Activated naive CD4-positive, alpha-beta T cell treated with anti-CD3 and anti-CD28 coated beads, Interleukin-2, amount 50 U/mL, for 16 hours (primary cell): ENCODE data around the gene VTI1A.
"Not testable (repeated sequence)": the region's sequence is repeated elsewhere in the genome, so short reads cannot be mapped to it uniquely, and the experiment has no call there.

ENCODE experiments used
- DNase-seq: peaks from one replicate; pipeline ENCODE4 v3.0.0-alpha.2; 2020

VTI1A gene

DNA sequence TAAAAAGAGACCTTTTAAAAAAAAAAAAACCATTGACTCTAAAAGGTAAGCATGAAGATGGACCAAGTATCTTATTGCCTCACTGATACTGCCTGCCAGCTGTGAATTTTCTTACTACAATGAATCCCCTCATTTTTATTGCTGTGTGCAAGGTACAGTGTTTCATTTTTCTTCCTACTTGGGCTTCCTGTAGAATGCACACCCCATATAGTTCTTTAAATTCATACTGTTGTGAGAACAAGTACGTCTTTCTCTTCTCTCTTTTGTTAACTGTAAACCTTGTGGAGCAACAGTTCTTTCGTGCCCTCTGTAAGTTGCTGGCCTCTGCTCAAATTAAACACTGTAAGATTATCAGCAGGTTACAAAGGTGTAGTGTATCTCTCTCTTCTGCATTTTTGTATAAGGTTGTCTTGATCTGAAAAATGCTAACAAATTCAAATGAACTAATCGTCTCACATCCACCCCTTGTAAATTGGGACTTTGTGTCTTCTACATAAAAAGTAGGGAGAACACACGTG, 105.6 kb downstream of the VTI1A start:
- DNase-seq = no peak

DNA sequence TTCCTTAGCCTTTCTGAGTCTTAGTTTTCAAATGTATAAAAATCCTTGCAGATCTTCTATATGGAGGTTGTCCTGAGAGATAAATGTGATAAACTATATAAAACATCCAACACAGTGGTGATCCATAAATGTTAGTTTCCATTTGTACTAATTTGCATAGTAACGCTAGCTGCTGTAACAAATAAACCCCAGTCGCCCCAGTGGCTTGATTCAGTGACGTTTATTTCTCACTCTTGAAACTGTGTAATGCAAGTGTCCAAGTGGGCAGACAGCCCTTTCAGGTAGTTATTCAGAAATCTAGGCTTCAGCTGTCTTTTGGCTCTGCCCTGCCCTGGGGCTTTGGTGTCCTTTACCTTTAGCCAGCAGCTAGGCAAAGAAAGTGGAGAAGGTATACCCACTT, 106.3 kb downstream of the VTI1A start:
- no peak for DNase-seq

DNA sequence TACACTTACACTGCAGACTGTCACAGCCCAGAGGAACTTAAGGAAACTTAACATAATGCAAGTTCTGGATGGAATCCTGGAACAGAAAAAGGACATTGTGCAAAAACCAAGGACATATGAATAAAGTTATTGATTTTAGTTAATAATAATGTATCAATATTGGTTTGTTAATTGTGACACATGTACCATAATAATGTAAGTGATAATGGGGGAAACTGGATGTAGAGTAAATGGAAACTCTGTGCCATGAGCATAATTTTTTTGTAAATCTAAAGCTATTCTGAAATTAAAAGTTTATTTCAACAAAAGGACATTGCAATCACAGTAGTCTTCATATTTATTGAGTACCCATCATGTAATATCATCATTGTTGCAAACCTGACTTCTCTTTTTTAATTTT, 107.2 kb downstream of the VTI1A start:
- no peak for DNase-seq

DNA sequence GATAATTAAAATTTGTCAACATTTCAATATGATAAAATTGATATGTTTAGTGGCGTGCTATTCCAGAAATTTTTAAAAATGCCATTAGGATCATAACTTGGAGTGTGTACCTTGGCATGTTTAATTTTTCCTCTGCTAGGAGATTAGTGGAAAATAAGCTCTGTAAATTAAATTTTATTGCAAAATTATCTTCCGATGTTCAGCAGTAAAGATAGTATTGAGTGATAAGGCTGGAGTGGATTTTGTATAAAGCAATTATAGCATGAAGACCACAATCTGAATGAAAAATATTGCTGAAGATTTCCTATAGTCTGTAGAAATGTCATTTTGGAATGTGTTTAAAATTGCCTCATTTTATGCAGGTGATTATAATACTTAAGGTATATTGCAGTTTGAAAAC, 110.2 kb downstream of the VTI1A start:
- DNase-seq = no peak

DNA sequence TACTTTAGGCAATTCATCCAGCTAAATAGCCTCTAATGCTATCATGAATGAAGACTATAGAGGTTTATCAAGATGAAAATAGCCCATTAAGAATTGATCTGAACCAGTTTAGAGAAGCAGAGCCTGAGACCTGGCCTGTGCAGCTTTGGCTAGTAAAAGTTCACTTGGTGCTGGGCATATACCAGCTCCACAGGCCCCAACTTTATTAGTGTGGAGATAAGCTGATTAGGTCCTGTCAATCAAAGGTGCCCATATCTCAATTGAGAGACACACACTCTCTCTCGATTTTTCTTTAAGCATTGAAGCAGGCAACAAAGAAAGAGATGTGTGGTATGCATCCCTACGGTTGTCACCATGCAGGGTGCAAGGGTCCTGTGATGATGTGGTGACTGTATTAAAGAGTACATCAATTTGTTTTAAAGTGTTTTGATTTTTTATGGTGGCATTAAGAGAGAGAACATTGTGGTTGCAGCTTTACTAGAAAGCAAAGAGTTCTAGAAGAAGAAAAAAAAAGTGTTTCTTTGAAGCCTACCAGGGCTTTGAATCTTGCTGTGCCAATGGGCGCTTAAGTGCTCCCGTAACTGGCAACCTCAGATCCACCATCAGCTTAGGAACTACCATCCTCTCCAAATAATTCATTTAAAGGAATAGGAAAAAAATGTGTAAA, 111.6 kb downstream of the VTI1A start:
- DNase-seq = no peak

DNA sequence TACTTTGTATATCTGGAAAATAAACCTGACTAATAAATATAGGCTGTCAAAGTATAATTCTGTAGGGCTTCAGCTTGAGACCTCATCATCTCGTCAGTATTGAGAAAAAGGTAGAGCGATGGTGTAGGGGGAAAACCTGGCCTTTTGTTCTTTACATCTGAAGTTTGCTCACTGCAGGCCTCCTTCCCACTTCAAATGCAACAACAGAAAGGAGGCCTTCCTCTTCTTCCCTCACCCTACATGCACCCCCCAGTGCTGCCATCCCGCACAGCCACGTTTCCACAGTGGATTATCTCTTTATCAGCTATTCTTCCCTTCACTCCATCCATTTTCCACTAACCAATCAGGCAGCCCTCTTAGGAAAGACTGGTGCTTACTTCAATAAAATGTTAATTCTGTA, 112.3 kb downstream of the VTI1A start:
- DNase-seq = no peak

DNA sequence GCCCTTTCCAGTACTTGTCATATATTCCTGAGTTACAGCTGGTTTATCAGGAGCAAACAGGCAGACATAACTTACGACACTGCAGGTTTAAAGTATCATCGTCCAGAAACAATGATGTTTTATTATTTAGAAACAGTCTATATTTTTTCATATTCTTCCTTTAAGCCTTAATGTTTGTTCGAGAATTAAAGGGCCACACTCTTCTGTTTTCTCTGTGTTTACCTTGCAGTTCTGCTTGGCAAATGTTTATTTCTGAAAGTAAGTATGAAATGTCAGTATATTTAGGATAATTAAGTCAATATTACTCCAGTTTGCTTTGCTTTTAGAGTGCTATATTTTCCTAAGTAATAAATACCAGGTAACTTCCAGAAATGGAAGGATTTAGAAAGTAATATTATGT, 115.1 kb downstream of the VTI1A start:
- DNase-seq = no peak

DNA sequence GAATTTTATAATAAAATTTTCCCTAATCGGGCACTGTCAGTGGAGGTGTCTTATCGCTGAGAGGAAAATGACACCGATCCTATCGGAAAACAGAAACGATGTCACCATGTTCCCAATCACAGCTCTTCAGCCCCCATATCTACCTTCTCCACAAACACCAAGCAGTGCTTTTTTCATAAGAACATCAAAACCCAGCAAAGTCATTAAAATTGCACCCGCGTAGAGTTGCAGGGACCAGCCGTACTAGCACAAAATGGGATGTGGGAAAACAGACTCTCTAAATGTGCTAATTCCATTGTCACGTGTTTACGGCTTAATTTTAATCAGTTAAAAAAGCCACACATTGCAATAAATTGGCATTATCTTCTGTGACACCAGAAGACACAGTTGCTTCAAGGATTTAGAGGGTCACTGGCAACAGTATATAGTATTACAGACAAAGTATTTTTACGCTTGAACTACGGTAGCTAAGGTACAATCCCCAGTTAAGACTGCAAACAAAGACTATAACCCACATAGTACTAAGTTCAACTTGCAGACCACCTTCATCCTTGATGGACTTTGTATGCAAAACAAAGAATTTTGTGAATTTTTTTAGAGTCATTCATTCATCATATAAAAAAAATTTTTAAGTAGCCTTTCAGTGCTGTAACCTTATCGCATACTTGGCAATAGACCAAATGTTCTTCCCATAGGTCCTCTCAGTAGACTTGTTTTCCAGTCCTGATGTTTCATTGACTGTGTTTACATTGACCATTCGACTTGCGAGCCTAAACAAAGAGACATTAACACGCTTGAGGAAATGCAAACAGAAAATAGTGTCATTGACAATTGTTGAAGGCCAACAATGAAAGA, 116.0 kb downstream of the VTI1A start:
- DNase-seq = no peak

DNA sequence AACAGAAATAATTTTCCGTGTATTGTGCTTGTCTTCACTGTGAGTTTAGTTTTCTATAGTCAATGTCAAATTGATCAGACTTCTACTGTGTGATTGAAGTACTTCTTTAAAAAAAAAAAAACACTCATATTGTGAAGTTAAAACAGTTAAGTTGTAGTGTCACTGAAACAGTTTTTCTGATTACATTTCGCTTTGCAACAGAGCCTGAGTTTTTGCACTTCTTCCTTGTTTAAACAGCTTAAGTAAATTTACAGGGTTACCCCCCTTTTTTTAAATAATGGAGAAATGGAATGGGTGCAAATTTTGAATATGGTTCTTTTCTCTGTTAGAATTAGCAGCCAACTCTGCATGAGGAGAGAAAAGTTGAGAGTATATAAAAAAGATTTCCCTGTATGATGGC, 117.3 kb downstream of the VTI1A start:
- DNase-seq = no peak

DNA sequence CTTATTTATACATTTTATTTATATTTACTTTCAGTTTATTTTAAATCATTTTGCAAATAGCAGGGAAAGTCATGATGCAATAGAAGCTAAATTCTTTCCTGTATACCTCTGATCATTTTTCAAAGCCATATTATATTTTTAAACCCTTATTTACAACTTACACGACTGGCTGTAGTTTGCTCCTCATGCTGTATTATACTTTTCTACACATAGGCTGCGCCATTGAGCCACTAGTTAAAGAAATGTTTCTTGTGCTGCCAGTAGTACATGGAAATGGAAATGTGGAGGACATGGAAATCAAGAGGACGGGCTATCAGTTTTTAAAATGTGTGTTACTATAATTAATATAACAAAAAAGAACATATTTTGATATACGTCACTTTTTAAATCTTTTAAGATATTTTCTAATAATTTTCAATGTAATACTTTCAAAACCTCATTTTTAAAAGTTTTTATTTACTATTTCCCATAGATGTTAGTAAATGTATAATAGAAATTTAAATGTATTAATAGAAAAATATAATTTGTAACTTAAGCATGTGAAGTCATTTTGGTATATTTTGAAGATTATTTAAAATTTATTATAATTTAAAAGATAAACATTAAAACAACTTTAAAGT, 118.5 kb downstream of the VTI1A start:
- DNase-seq = no peak

DNA sequence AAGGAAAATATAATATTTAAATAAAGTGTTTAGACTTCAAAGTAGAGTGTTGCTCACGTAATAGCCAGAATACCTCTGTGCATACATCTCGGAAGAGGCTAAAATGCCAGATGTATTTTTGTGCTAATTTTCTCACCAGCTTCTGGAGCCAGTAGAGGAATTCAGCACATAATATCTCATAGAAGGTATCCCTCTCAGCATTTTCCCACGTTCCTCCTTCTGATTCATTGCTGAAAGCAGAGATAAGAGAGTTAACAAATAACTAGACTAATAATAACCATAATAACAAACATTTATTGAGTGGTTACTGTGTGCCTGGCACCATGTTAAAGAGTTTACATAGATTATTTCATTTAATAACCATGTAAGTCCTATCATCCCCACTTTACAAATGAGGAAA, 123.6 kb downstream of the VTI1A start:
- DNase-seq = no peak

DNA sequence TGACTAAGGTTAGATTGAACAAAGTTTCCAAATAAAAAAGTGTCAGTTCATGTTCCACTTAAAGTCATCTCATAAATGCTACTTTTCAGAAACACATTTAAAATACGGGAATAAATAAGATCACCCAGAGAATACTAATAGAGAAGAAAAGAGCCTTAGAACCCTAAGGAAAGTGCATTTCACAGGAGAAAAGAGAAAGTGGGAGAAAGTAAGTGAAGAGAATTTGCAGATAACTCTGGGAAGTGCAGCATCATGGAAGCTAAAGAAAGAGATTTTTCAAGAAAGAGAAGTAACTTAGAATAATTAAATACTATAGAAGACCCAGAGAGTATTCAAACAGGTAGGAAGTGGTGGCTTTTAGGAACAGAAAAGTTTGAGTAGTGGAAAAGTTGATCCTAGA, 132.6 kb downstream of the VTI1A start:
- DNase-seq = no peak

DNA sequence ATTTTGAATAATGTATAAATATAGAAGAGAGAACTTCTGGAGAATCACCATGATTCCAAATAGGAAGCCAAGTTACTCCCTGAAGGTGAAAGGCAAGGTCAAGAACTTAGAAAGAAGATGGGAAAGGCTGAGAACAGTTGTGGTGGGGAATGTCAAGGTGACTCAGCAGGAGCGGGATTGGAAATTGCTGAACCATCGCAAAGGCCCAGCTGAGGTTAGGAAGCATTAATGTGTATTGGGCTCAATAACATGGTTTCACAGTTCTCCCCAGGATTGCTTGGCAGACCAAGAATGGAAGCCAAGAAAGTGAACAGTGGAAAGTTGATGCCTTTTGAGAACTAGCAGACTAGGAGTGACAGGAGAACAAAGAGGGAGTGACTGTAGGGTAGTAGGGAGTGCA, 133.3 kb downstream of the VTI1A start:
- no peak for DNase-seq

DNA sequence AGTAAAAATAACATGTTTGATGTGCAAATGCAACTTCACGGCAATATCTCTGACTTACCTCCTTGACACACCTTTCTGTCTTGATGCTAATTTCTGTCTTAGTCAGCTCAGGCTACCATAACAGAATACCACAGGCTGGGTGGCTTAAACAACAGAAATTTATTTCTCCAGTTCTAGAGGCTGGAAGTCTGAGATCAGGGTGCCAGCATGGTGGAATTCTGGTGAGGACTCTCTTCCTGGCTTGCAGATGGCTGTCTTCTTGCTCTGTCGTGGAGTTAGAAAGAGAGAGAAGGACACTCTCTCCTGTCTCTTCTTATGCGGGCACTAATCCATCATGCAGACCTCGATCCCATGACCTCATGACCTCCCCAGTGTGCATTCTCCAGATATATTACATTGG, 134.9 kb downstream of the VTI1A start:
- no peak for DNase-seq

DNA sequence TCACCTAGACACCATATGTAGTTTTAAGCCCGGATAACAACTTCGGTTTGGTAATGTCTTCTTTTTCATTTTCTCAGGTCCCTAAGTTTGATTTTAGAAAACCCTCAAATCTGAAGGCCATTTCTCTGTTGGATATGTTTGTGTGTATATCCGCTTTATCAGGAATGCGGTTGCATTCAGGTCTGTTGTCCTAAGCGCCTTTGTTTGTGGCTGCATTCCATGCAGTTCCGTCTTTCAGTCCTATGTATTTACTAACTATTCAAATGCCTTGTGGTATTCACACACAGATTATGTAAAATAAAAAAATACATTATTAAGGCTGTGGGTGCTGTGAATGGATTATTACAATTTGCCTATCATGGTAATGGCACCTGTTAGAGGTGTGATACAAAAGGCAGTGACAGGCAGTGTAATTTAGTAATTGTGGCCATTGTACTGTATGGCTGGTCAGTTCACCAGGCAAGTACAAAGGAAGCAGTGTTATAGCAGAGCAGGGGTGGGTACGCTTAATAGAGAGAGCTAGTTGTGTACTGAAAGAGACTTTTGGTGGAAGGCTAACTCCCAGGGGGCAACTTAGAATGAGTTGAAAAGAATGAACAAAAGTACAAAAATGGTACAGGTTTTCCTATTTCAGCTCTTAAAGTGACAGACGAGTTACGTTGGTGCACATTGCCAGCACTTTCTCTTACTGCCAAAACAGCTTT, 136.4 kb downstream of the VTI1A start:
- DNase-seq = no peak

DNA sequence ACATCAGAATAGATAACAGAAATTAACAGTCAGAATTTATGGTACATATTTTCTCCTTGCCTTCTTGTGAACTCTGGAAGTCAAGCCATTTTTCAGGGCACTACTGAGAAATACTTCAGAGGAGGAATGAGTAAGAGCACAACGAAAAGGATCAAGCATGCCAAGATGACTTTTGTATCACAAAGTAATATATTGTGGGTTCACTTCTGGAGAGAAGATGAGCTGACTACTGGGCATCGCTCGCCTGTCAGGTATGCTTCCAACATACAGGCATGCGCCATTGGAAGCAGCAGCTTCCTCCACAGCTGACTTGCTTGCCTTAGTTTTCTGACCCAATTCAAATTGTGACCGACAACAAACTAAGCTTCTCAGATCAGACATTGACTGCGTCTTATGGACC, 137.3 kb downstream of the VTI1A start:
- DNase-seq = no peak

DNA sequence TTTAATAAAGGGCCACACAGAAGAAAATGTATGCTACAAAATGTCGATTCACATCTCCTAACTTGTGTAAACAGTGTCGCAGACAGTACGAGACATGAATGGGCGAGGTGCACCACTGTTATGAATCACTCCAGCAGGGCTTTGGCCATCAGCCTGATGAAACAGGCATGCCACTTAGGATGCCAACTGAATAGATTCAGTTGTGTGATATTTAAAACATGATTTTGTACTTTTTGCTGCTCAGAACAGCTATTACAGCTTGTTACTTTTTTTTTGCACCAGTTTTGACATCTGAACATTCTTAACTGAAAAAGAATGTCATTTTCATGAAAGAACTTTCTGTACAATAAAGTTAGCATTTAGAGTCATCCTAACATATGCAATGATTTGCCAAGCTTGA, 138.1 kb downstream of the VTI1A start:
- DNase-seq = no peak

DNA sequence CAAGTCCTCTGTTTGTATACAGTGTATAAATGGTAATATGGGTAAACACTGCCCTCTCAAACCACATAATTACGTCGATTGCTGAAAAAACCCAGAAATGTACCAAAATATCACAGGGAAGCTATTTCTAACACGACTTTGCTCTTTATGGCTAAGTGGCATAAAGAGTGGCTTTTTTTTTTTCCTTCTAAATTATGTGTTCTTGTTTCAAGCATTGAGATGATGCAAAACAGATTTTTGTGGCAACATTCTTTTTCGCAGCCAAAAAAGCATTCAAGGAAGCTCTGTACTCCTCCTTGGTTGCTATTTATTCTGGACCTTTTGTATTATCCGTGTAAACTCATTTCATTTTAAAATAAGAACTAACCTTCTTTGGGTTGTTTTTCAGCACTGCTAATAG, 138.9 kb downstream of the VTI1A start:
- no peak for DNase-seq

DNA sequence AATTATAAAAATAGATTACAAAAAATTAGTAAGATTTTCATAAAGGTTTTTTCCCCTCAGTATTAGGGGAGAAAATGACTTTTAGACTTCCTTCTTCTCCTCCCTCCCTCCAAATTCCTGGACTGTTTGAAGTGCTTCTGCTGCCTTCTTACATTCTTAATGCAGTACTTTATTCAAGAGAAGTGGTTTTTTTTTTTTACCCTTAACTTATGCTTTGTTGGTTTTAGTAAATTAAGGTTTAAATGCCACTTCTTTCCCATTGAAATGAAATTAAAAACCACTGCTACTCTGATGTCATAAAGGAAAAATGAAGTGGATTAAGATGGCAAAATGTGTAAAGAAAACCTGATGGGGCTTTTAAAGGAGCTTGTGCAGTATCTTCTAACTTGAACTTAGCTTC, 140.7 kb downstream of the VTI1A start:
- DNase-seq = no peak

DNA sequence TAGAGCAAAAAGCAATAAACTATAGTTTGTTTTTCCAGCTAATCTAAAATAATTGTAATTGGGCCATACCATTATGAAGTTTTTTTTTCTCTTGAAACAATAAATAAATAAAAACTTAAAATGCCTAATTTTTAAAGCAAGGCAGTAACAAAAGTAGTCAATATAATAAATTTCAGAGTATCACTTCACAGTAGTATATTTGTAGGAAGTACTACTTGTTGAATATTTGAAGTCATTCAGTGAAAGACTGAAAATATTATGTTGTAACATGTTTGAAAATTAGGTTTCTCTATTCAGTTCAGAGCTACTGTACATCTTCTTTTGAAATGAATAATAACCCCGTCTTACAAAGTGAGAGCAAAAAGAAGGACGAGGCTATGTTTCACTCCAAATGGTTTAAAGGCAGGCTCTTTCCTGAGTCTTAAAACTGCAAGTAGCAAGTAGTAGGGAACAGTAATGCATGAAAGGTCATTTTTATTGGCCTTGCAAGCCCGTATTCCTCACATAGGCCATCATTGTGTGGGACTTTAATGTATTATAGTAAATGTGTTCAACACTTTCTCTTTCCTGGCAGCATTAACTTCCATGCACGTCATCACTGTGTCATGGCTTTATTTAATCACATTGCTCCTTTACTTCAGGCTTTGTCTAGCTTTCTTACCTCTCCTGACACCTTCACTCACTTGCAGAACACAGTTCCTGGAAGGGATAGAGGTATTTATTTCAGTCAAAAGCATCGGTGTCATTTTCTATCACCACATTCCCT, 141.4 kb downstream of the VTI1A start:
- no peak for DNase-seq

DNA sequence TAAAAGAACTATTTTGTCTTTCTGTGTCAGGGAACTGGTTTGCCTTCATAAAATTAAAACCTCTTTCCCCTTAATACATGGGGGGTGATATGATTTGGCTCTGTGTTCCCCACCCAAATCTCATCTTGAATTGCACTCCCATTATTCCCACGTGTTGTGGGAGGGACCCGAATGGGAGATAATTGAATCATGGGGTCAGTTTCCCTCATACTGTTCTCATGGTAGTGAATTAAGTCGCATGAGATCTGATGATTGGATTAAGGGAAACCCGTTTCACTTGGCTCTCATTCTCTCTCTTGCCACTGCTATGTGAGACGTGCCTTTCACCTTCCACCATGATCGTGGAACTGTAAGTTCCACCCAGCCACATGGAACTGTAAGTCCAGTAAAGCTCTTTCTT, 142.1 kb downstream of the VTI1A start:
- DNase-seq = no peak

DNA sequence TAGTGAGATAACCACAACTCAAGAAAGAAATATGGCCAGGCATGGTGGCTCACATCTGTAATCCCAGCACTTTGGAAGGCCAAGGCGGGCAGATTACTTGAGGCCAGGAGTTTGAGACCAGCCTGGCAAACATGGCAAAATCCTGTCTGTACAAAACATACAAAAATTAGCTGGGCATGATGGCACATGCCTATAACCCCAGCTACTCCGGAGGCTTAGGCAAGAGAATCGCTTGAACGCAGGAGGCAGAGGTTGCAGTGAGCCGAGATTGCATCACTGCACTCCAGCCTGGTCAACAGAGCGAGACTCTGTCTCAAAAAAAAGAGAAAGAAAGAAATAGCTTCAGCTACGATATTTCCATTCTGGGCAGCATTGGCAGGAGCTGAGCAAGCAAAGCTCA, 143.8 kb downstream of the VTI1A start:
- DNase-seq = not testable (repeated sequence)

DNA sequence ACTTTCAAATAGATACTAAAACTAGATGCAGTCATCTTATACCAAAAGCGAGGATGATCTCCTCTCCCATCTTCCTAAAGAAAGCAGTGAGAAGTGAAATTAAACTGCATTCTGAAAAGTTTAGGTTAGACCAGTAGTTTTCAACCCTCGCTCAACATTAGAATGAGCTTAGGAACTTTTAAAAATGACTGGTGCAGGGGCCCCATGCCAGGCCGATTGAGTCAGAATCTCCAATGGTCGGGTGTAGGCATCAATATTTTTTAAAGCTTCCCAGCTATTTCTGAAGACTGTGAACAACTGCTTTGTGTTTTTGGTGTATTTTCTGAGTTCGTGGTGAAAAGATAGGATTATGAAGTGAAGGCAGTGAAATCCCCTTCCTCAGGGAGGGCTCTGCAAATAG, 146.0 kb downstream of the VTI1A start:
- no peak for DNase-seq
